H1 (cell line): ENCODE results near the gene CDH22.

Source experiments
- CHD2 ChIP-seq: IDR thresholded peaks from 2 replicates; pipeline ENCODE4 v1.6.1; 2012; ENCODE audit warnings: low read length, improper control_type of control experiment
- EZH2 ChIP-seq: fragments of 200-600 bp; sonication (generic); IDR thresholded peaks from 2 replicates; pipeline ENCODE4 v1.7.1; 2012; ENCODE audit warnings: low read depth, mild to moderate bottlenecking, moderate library complexity, low read length, inconsistent platforms; ENCODE audit not compliant: severe bottlenecking
- HDAC2 ChIP-seq, 2 experiments: fragments of 300-600 bp in 1 of 2; sonication (generic) in 1 of 2; IDR thresholded peaks; 2 replicates each; pipeline ENCODE4 v1.6.1; 2011 to 2012; ENCODE audit warnings: low read depth in 2 of 2, low read length in 2 of 2, mild to moderate bottlenecking in 2 of 2, moderate library complexity in 2 of 2, borderline replicate concordance in 1 of 2, inconsistent platforms in 1 of 2
- PHF8 ChIP-seq: fragments of 200-600 bp; sonication (generic); conservative IDR thresholded peaks from 2 replicates; pipeline ENCODE4 v1.7.1; 2012; ENCODE audit warnings: low read depth, mild to moderate bottlenecking, inconsistent platforms, low read length, moderate library complexity
- POLR2A ChIP-seq, 2 experiments: IDR thresholded peaks; 1 replicate in 1 of 2; 2 replicates in 1 of 2; pipeline ENCODE4 v1.6.1; 2011; ENCODE audit warnings: low read depth in 2 of 2, low read length in 2 of 2, mild to moderate bottlenecking in 2 of 2; ENCODE audit errors: control extremely low read depth in 1 of 2
- POLR2AphosphoS5 ChIP-seq: IDR thresholded peaks from 2 replicates; pipeline ENCODE4 v1.6.1; 2011; ENCODE audit warnings: low read depth, low read length
- RAD21 ChIP-seq, 2 experiments: IDR thresholded peaks in 1 of 2; conservative IDR thresholded peaks in 1 of 2; 2 replicates each; pipeline ENCODE4 v1.6.1; 2011; ENCODE audit warnings: low read depth in 2 of 2, low read length in 2 of 2, improper control_type of control experiment in 1 of 2, inconsistent platforms in 1 of 2, mild to moderate bottlenecking in 1 of 2, moderate library complexity in 1 of 2
- RFX5 ChIP-seq: IDR thresholded peaks from 2 replicates; pipeline ENCODE4 v1.6.1; 2011; ENCODE audit warnings: low read depth, low read length, improper control_type of control experiment, borderline replicate concordance
- TF ChIP-seq, protein P1 (sequence below), 3 experiments: IDR thresholded peaks; 1 replicate in 2 of 3; 2 replicates in 1 of 3; pipeline versions ENCODE4 v1.5.1 to v1.6.1; 2011; ENCODE audit warnings: low read length in 3 of 3, mild to moderate bottlenecking in 3 of 3, inconsistent platforms in 2 of 3, low read depth in 1 of 3, moderate library complexity in 1 of 3; ENCODE audit not compliant: insufficient read depth in 1 of 3; ENCODE audit errors: control extremely low read depth in 1 of 3

DNA sequence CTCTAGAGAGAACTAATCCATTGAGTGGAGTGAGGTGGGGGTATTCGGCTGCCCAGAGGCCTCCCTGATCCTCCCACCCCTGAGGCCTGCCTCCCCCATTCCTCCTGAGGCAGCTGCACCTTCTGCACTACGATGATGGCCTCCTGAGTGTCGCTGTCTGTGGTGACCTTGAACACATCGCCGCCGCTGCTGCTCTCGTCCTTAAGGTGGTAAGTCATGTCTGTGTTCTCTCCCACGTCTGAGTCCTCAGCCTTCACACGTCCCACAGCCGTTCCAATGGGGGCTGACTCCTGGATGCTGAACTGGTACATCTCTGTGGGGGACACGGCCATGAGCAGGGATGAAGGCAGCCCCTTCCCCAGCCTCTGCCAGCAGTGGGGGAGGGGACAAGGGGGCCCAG lies 95.4 kb downstream of the CDH22 start:
- TF ChIP-seq, protein P1, sequence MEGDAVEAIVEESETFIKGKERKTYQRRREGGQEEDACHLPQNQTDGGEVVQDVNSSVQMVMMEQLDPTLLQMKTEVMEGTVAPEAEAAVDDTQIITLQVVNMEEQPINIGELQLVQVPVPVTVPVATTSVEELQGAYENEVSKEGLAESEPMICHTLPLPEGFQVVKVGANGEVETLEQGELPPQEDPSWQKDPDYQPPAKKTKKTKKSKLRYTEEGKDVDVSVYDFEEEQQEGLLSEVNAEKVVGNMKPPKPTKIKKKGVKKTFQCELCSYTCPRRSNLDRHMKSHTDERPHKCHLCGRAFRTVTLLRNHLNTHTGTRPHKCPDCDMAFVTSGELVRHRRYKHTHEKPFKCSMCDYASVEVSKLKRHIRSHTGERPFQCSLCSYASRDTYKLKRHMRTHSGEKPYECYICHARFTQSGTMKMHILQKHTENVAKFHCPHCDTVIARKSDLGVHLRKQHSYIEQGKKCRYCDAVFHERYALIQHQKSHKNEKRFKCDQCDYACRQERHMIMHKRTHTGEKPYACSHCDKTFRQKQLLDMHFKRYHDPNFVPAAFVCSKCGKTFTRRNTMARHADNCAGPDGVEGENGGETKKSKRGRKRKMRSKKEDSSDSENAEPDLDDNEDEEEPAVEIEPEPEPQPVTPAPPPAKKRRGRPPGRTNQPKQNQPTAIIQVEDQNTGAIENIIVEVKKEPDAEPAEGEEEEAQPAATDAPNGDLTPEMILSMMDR (IDR thresholded peaks at IDR 0.05; ENCODE audit: control extremely low read depth in 1 of 3, insufficient read depth in 1 of 3, low read depth in 1 of 3, low read length in 3 of 3), result no peak
- TF ChIP-seq CHD2 (no peak), HDAC2 (IDR thresholded peaks at IDR 0.05; ENCODE audit: borderline replicate concordance in 1 of 2, low read depth in 2 of 2, low read length in 2 of 2) (no peak), PHF8 (no peak), RAD21 (IDR thresholded peaks at IDR 0.05 in 1 of 2, conservative IDR thresholded peaks at IDR 0.05 in 1 of 2; ENCODE audit: low read depth in 2 of 2, low read length in 2 of 2) (no peak), POLR2A (IDR thresholded peaks at IDR 0.05; ENCODE audit: control extremely low read depth in 1 of 2, low read depth in 2 of 2, low read length in 2 of 2) (no peak), RFX5 (no peak), POLR2AphosphoS5 (no peak), EZH2 (no peak)
